HepG2 (cell line): ENCODE results near the gene RASSF7. TPM values are rescaled to one million over a fixed set of nuclear protein-coding genes. Genes with fewer than 3 reads are reported as not detected.
A peak's percentile ranks its signal among the peaks of the same experiment; 100 is the strongest.

Source experiments
- ATAC-seq: fragments of 200-7000 bp; cut with Tn5 transposase; 3 replicates; pipeline ENCODE4 v1.9.1; 2020; ENCODE audit warnings: mild to moderate bottlenecking, moderate library complexity
- BruUV-seq: library from RNA; stranded (reverse); fragments of 400-500 nt; replicated peaks from 2 replicates; lab custom pipeline; 2021; lab: Mats Ljungman, UMichigan
- CTCF ChIA-PET: fragments of 300-600 bp; formaldehyde crosslinking; extraction: SDS; loops from one replicate; lab custom pipeline; 2021; ENCODE audit warnings: low total read pairs, inconsistent platforms, low intra/inter-chr PET ratio; lab: Yijun Ruan, JAX
- POLR2A ChIA-PET: fragments of 350-600 bp; sonication (Branson Sonifier 250); formaldehyde crosslinking; loops from one replicate; lab custom pipeline; 2020; ENCODE audit warnings: antibody characterized with exemption, inconsistent platforms; lab: Yijun Ruan, JAX
- DNase-seq: peaks from one replicate; pipeline ENCODE4 v3.0.0-alpha.2; 2015; ENCODE audit warnings: low spot score
- FAIRE-seq: peaks from 3 replicates; lab custom pipeline; 2011; peaks lifted over from hg19 to GRCh38; lab: Jason Lieb, UNC
- H2AFZ ChIP-seq: one replicate; pipeline ENCODE4 v1.6.1; 2011; ENCODE audit warnings: low read length, inconsistent platforms
- H3K27ac ChIP-seq: fragments of 300-600 bp; 3 replicates; pipeline ENCODE4 v1.8.0; 2011; ENCODE audit warnings: mixed run types, mild to moderate bottlenecking, mixed read lengths, low read length, inconsistent platforms; ENCODE audit not compliant: insufficient read depth; ENCODE audit errors: extremely low read length
- H3K27me3 ChIP-seq, 2 experiments: fragments of 200-600 bp in 1 of 2; 2 replicates in 1 of 2; 3 replicates in 1 of 2; pipeline versions ENCODE4 v1.6.0 to v1.8.0; 2011; ENCODE audit warnings: low read length in 2 of 2, mild to moderate bottlenecking in 2 of 2, moderate library complexity in 2 of 2, inconsistent platforms in 1 of 2; ENCODE audit not compliant: insufficient read depth in 2 of 2, control insufficient read depth in 1 of 2
- H3K36me3 ChIP-seq, 2 experiments: fragments of 200-600 bp in 1 of 2; replicated peaks in 1 of 2; 2 replicates in 1 of 2; 3 replicates in 1 of 2; pipeline versions ENCODE4 v1.5.1 to v1.8.0; 2011; ENCODE audit warnings: low read length in 2 of 2, inconsistent platforms in 1 of 2; ENCODE audit not compliant: insufficient read depth in 2 of 2, control insufficient read depth in 1 of 2
- H3K4me1 ChIP-seq: 2 replicates; pipeline ENCODE4 v1.5.1; 2012; ENCODE audit warnings: low read length, inconsistent platforms; ENCODE audit not compliant: insufficient read depth
- H3K4me2 ChIP-seq: 2 replicates; pipeline ENCODE4 v1.6.0; 2011; ENCODE audit warnings: low read depth, low read length, inconsistent platforms
- H3K4me3 ChIP-seq, 3 experiments: fragments of 200-600 bp in 1 of 3; sonication (generic), shearing (Covaris generic) in 1 of 3; replicated peaks in 1 of 3; 2 replicates each; pipeline ENCODE4 v1.5.1; 2011 to 2016; ENCODE audit warnings: low read length in 3 of 3, inconsistent platforms in 2 of 3, low read depth in 2 of 3, mild to moderate bottlenecking in 2 of 3, control low read depth in 1 of 3, mixed read lengths in 1 of 3; ENCODE audit not compliant: insufficient read depth in 1 of 3
- H3K79me2 ChIP-seq: one replicate; pipeline ENCODE4 v1.6.1; 2011; ENCODE audit warnings: low read length, inconsistent platforms; ENCODE audit not compliant: insufficient read depth
- H3K9ac ChIP-seq: 2 replicates; pipeline ENCODE4 v1.6.0; 2011; ENCODE audit warnings: mild to moderate bottlenecking, low read depth, low read length, inconsistent platforms; ENCODE audit not compliant: insufficient read depth
- H3K9me3 ChIP-seq: 2 replicates; pipeline ENCODE4 v1.5.1; 2012; ENCODE audit warnings: mild to moderate bottlenecking, low read length
- H4K20me1 ChIP-seq: 2 replicates; pipeline ENCODE4 v1.6.0; 2011; ENCODE audit warnings: inconsistent platforms, mild to moderate bottlenecking, low read length, moderate library complexity; ENCODE audit not compliant: insufficient read depth
- AGO1 ChIP-seq: fragments of 200-400 bp; formaldehyde crosslinking; IDR thresholded peaks from 2 replicates; pipeline ENCODE4 v1.6.1; 2017; ENCODE audit warnings: mild to moderate bottlenecking, low read depth, low read length, moderate library complexity; ENCODE audit not compliant: poor library complexity, severe bottlenecking
- KDM1A ChIP-seq: IDR thresholded peaks from 2 replicates; pipeline ENCODE4 v1.6.1; 2016; ENCODE audit warnings: missing compliant biosample characterization
- KDM5A ChIP-seq: fragments of 200-600 bp; sonication (generic); IDR thresholded peaks from 2 replicates; pipeline ENCODE4 v1.7.0; 2018; ENCODE audit warnings: antibody characterized with exemption, mild to moderate bottlenecking, low read length, borderline replicate concordance
- MAFG ChIP-seq: sonication (generic); formaldehyde crosslinking; IDR thresholded peaks from 2 replicates; pipeline ENCODE4 v1.5.1; 2020; ENCODE audit warnings: mild to moderate bottlenecking, missing genetic modification reagents
- RFX5 ChIP-seq: IDR thresholded peaks from 2 replicates; pipeline ENCODE4 v1.6.1; 2011; ENCODE audit warnings: low read depth, low read length, improper control_type of control experiment
- RXRA ChIP-seq: sonication (generic); formaldehyde crosslinking; IDR thresholded peaks from 2 replicates; pipeline ENCODE4 v1.5.1; 2020; ENCODE audit warnings: missing genetic modification reagents
- SRY ChIP-seq: sonication (generic); formaldehyde crosslinking; IDR thresholded peaks from 2 replicates; pipeline ENCODE4 v1.8.0; 2022; ENCODE audit warnings: mild to moderate bottlenecking, missing genetic modification reagents
- TCF12 ChIP-seq, 2 experiments: fragments of 450-650 bp in 1 of 2; sonication (generic) in 1 of 2; formaldehyde crosslinking in 1 of 2; IDR thresholded peaks; 2 replicates each; pipeline versions ENCODE4 v1.6.1 to v1.8.0; 2017 to 2022; ENCODE audit warnings: antibody characterized with exemption in 1 of 2, mild to moderate bottlenecking in 1 of 2, missing genetic modification reagents in 1 of 2, moderate library complexity in 1 of 2
- ZNF17 ChIP-seq: sonication (generic); formaldehyde crosslinking; IDR thresholded peaks from 2 replicates; pipeline ENCODE4 v1.5.0; 2020; ENCODE audit warnings: mild to moderate bottlenecking, missing genetic modification reagents
- ZNF274 ChIP-seq: sonication (generic); formaldehyde crosslinking; IDR thresholded peaks from 2 replicates; pipeline ENCODE4 v1.5.1; 2020; ENCODE audit warnings: mild to moderate bottlenecking, missing genetic modification reagents
- ZNF33B ChIP-seq: sonication (generic); formaldehyde crosslinking; IDR thresholded peaks from 2 replicates; pipeline ENCODE4 v1.5.1; 2020; ENCODE audit warnings: mild to moderate bottlenecking, missing genetic modification reagents
- ZNF670 ChIP-seq: sonication (generic); formaldehyde crosslinking; IDR thresholded peaks from 2 replicates; pipeline ENCODE4 v1.8.0; 2022; ENCODE audit warnings: mild to moderate bottlenecking, missing genetic modification reagents, borderline replicate concordance
- WGBS: methylation state at CpG from one replicate; pipeline ENCODE4 v1.1.6; 2017; ENCODE audit warnings: low lambda C conversion rate; 5-methylcytosine and 5-hydroxymethylcytosine counted together
- in situ Hi-C: cut with HindIII; loops from 2 replicates; pipeline ENCODE4 v1.10.0; 2017; ENCODE audit warnings: low pct_unique_long_range_greater_than_20kb; ENCODE audit not compliant: extremely low pct_ligation_motif_present
- intact Hi-C: fragments of 100-400 bp; cut with micrococcal nuclease; formaldehyde crosslinking; loops from one replicate; pipeline ENCODE4 v1.10.0; 2022; ENCODE audit not compliant: unreplicated experiment
- polyA plus RNA-seq, 8 experiments: library from polyadenylated mRNA; depleted of rRNA in 3 of 8; stranded (reverse) in 7 of 8; unstranded in 1 of 8; fragments of >200 nt; fragmentation: Illumina TruSeq in 4 of 8; extraction: Trizol in 4 of 8; gene quantifications; 2 replicates each; pipeline versions ENCODE4 v1.2.1 to v1.2.3, GENCODE V29; 2011 to 2016; ENCODE audit warnings: low read depth in 4 of 8, missing spikeins in 1 of 8, mixed read lengths in 1 of 8; ENCODE audit not compliant: insufficient read depth in 1 of 8
- total RNA-seq, 5 experiments: library from RNA; depleted of rRNA; stranded (reverse); fragments of >200 nt; fragmentation: Illumina TruSeq; extraction: Trizol; gene quantifications; 2 replicates each; pipeline ENCODE4 v1.2.3, GENCODE V29; 2016; ENCODE audit warnings: low read depth in 1 of 5
- TF ChIP-seq, protein P1 (sequence below): sonication (generic); formaldehyde crosslinking; IDR thresholded peaks from 2 replicates; pipeline ENCODE4 v1.4.0; 2020; ENCODE audit warnings: mild to moderate bottlenecking, missing genetic modification reagents, borderline replicate concordance
- TF ChIP-seq, protein P2 (sequence below): sonication (generic); formaldehyde crosslinking; IDR thresholded peaks from 2 replicates; pipeline ENCODE4 v1.5.1; 2020; ENCODE audit warnings: missing genetic modification reagents, mild to moderate bottlenecking, borderline replicate concordance
- TF ChIP-seq, protein P3 (sequence below): sonication (generic); formaldehyde crosslinking; IDR thresholded peaks from 2 replicates; pipeline ENCODE4 v1.5.0; 2020; ENCODE audit warnings: mild to moderate bottlenecking, missing genetic modification reagents
- TF ChIP-seq, protein P4 (sequence below): sonication (generic); formaldehyde crosslinking; IDR thresholded peaks from 2 replicates; pipeline ENCODE4 v1.4.0; 2020; ENCODE audit warnings: missing genetic modification reagents

RASSF7 gene
- total and polyA plus RNA-seq, 2 of the 13 experiments (the other 11 are each of a cell fraction or from before 2014, with no cell fraction given), result 20.2 to 28.6 TPM

DNA sequence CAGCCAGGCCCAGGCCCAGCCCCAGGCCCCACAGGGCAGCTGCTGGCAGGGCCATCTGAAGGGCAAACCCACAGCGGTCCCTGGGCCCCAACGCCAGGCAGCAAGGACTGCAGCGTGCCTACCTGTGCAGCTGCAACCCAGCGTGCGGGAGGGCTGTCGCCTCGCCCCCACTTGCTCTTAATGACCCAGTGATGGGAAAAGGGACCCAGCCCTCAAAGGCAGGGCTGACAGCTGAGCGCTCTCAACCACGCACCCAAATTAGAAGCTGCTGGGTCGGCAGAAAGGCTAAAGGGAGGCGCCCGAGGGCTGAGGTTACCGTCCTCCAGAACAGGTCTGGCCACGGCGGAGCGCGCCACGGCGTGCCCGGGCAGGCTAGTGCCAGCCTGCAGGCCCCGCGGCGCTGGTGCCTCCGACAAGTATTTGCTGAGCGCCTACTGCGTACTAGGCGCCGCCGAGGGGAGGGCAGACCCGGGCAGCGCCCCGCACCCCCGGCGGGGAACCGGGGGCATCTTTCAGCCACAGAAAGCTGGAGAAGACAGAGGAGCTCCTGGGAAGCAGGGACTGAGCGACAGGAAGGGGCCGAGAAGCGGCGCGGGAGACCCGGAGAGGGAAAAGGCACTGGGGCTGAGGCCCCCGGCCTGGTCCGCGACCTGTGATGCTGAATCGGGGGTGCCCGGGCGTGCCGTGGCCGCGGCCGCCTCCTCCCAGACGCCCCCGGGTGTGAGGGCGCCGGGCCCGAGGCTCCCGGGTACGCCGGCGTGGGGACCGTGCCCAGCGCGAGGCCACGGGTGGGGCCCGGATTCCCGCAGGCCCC is 26.2 kb upstream of the RASSF7 start:
- Histone ChIP-seq H3K27me3 (0 out of 5 replicates have a peak, but pooled peaks cover 0 to under 1% of the 10 kb centered on the region in 2 experiments), H2AFZ (no peak overlapping the region), H3K4me3 (peak overlapping the region; percentile 93 to 95 (median 95)), H4K20me1 (no peaks in the 10 kb centered on the region; the same call in 1 of the 2 replicates), H3K27ac (peak overlapping the region; percentile 49), H3K79me2 (peaks cover 4% of the 10 kb centered on the region), H3K9ac (peak overlapping the region; percentile 82), H3K36me3 (peaks cover 10 to 19% of the 10 kb centered on the region in 2 experiments; a peak in 4 of 5 replicates), H3K9me3 (no peaks in the 10 kb centered on the region), H3K4me2 (peak overlapping the region; percentile 78), H3K4me1 (peaks cover 35% of the 10 kb centered on the region)
- ATAC-seq (no peak), FAIRE-seq (no peak), DNase-seq (no peak)
- POLR2A ChIA-PET, result interaction anchor here (1.4 kb wide), 1 partner anchor 25 kb away, joined by 4 read pairs; no protein-coding TSS in a partner anchor
- intact Hi-C loops (no loop called here), in situ Hi-C loops (no loop called here)
- WGBS, result 80% methylated on average over 2 of the region's 66 CpGs
- CTCF ChIA-PET, result no interaction called here
- BruUV-seq, result no TSS peak
- TF ChIP-seq AGO1 (peak; percentile 89), MAFG (CRISPR knock-in tag) (peak; percentile 40; the same call in 1 of the 2 replicates), SRY (CRISPR knock-in tag) (0 out of 2 replicates have a peak, but pooled peaks have one; percentile 39), RXRA (CRISPR knock-in tag) (peak; percentile 43; the same call in 1 of the 2 replicates), RFX5 (no peak), TCF12 (IDR thresholded peaks at IDR 0.05) (no peak), TCF12 (CRISPR knock-in tag; IDR thresholded peaks at IDR 0.05) (0 out of 2 replicates have a peak, but pooled peaks have one; percentile 31), ZNF274 (CRISPR knock-in tag) (0 out of 2 replicates have a peak, but pooled peaks have one; percentile 11), ZNF670 (CRISPR knock-in tag) (no peak), KDM5A (no peak), KDM1A (CRISPR knock-in tag) (no peak), ZNF33B (no peak), ZNF17 (CRISPR knock-in tag) (no peak)
- TF ChIP-seq, protein P1, sequence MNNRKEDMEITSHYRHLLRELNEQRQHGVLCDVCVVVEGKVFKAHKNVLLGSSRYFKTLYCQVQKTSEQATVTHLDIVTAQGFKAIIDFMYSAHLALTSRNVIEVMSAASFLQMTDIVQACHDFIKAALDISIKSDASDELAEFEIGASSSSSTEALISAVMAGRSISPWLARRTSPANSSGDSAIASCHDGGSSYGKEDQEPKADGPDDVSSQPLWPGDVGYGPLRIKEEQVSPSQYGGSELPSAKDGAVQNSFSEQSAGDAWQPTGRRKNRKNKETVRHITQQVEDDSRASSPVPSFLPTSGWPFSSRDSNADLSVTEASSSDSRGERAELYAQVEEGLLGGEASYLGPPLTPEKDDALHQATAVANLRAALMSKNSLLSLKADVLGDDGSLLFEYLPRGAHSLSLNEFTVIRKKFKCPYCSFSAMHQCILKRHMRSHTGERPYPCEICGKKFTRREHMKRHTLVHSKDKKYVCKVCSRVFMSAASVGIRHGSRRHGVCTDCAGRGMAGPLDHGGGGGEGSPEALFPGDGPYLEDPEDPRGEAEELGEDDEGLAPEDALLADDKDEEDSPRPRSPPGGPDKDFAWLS, result no peak
- TF ChIP-seq, protein P2, sequence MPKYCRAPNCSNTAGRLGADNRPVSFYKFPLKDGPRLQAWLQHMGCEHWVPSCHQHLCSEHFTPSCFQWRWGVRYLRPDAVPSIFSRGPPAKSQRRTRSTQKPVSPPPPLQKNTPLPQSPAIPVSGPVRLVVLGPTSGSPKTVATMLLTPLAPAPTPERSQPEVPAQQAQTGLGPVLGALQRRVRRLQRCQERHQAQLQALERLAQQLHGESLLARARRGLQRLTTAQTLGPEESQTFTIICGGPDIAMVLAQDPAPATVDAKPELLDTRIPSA (CRISPR knock-in tag), result 0 out of 2 replicates have a peak, but pooled peaks have one; percentile 35
- TF ChIP-seq, protein P3, sequence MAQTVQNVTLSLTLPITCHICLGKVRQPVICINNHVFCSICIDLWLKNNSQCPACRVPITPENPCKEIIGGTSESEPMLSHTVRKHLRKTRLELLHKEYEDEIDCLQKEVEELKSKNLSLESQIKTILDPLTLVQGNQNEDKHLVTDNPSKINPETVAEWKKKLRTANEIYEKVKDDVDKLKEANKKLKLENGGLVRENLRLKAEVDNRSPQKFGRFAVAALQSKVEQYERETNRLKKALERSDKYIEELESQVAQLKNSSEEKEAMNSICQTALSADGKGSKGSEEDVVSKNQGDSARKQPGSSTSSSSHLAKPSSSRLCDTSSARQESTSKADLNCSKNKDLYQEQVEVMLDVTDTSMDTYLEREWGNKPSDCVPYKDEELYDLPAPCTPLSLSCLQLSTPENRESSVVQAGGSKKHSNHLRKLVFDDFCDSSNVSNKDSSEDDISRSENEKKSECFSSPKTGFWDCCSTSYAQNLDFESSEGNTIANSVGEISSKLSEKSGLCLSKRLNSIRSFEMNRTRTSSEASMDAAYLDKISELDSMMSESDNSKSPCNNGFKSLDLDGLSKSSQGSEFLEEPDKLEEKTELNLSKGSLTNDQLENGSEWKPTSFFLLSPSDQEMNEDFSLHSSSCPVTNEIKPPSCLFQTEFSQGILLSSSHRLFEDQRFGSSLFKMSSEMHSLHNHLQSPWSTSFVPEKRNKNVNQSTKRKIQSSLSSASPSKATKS (CRISPR knock-in tag), result no peak
- TF ChIP-seq, protein P4, sequence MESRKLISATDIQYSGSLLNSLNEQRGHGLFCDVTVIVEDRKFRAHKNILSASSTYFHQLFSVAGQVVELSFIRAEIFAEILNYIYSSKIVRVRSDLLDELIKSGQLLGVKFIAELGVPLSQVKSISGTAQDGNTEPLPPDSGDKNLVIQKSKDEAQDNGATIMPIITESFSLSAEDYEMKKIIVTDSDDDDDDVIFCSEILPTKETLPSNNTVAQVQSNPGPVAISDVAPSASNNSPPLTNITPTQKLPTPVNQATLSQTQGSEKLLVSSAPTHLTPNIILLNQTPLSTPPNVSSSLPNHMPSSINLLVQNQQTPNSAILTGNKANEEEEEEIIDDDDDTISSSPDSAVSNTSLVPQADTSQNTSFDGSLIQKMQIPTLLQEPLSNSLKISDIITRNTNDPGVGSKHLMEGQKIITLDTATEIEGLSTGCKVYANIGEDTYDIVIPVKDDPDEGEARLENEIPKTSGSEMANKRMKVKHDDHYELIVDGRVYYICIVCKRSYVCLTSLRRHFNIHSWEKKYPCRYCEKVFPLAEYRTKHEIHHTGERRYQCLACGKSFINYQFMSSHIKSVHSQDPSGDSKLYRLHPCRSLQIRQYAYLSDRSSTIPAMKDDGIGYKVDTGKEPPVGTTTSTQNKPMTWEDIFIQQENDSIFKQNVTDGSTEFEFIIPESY, result peak; percentile 11; the same call in 1 of the 2 replicates
